ENCODE data around the gene OLA1. TPM values are rescaled to one million over a fixed set of nuclear protein-coding genes. Genes with fewer than 3 reads are reported as not detected.
"Not testable (repeated sequence)": the region's sequence is repeated elsewhere in the genome, so short reads cannot be mapped to it uniquely, and the experiment has no call there.

Gene OLA1
- total RNA-seq (2014; rRNA removed; shearing (Covaris generic)) = 123 and 137 TPM in 2 replicates

DNA sequence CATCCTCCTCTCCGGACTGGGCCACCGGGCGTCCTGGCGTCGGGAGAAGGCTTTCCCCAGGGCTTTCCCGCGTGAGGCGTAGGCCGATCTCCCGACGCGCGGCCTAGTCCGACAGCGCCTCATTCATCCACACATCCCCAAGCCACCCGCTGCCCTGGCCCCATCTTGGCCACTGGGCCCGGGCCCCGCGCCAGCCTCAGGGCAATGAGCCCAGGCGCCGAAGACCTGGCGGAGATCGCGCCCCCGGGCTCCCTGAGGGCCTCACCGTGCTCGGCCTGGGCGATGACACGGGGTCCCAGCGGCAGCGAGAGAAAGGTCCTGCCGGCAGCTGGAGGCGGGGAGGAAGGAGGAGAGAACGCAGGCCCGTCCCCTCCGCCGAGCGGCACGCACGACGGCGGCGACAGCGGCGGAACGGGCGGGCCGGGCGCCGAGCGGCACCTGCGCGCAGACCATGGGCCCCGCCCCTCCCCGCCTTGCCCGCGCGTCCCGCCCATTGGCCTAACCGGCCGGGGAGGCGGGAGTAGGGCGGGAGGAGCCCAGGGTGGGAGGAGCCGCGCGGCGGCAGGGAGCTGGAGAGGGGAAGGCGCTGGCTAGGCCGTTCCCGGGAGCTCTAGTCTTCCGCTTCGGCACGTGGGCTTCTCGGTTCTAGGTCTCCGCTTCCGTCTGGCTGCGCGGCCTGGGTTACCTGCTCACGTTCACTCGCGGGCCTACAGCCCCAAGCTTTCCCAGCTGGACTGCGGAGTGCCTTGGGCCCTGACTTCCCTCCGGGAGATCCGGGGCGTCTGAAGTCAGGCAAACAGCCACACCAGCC lies at the start of gene OLA1:
OLA1 (minus strand) TSS at position 346 of the 811 bp plus-strand sequence. CDS start 1,717 bp downstream, outside the sequence.
- DNase-seq (ENCODE audit: low read depth) = peak; percentile 93

DNA sequence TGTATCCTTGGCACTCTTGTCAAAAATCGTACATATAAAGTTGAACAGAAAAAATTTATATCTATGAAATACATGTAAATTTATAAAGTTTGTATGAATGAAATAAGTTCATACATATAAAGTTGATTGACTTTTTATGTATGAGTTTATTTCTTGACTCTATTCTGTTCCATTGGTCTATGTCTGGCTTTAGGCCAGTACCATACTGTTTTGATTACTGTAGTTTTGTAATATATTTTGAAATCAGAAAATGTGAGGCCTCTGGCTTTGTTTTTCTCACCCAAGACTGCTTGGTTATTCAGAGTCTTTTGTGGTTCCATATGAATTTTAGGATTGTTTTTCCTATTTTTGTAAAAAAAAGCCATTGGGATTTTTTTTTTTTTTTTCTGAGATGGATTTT lies 44.6 kb upstream of the OLA1 start:
- DNase-seq (ENCODE audit: low read depth) = no peak

DNA sequence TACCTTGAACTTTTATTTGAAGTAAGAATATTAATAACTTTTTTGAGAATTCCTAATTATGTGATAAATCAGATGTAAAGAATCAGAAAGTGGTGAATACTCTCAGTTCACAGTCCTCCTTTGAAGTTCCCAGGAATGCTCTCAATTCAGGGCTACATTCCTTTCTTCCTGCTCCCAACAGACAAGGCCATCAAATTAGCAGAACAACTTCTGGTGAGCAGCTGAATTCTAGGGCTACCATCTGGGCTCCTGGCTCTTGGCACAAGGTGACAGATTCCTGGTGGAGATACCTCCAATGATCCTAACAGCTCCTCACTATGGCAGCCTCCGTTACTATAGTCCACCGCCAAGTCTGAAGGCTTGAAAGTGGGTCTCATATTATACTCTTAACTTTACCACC lies 37.8 kb upstream of the OLA1 start:
- no peak for DNase-seq (ENCODE audit: low read depth)

DNA sequence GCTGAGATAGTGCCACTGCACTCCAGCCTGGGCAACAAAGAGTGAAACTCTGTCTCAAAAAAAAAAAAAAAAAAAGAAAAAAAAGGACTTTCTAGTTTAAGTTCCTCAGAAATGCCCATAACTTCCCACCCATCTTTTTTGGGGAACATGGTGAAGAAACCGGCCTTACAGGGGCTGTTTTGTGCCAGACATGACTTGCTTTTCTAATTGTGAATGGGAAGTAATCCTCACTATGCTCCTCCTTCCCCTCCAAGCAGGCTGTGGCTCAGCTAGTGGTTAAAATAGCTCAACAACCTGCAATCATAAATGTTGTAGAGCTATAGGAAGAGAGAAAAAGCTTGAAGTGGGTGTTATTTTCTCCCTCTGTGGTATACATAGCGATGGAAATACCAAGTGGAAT lies 34.1 kb upstream of the OLA1 start:
- no peak for DNase-seq (ENCODE audit: low read depth)

DNA sequence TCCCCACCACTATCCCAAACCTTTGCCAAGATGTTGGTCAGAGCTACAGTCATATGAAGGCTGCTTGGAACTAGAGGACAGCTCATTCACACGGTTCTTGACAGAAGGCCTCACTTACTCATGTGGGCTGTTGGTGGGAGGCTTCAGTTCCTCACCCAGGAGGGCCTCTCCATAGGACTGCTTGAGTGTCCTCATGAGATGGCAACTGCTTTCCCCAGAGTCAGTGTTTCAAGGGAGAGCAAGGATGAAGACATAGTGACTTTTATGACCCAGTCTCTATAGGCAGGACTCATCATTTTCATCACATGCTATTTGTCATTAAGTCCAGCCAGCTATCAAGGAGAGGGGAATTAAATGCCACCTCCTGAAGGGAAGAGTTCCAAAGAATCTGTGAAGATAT lies 33.4 kb upstream of the OLA1 start:
- DNase-seq (ENCODE audit: low read depth) = no peak

DNA sequence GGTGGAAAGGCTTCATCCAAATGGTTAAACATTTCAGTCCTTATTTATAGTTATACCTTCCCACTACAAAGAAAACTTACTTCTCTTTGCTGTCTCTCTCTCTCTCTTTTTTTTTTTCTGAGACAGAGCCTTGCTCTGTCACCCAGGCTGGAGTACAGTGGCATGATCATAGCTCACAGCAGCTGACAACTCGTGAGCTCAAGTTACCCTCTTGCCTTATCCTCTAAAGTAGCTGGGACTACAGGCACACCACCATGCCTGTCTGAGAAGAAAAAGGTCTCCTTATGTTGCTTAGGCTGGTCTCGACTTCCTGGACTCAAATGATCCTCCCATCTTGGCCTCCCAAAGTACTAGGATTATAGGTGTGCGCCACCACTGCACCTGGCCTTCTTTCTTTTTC lies 32.3 kb upstream of the OLA1 start:
- no peak for DNase-seq (ENCODE audit: low read depth)

DNA sequence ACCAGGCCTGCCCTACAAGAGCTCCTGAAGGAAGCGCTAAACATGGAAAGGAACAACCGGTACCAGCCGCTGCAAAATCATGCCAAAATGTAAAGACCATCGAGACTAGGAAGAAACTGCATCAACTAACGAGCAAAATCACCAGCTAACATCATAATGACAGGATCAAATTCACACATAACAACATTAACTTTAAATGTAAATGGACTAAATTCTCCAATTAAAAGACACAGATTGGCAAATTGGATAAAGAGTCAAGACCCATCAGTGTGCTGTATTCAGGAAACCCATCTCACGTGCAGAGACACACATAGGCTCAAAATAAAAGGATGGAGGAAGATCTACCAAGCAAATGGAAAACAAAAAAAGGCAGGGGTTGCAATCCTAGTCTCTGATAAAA lies 21.9 kb upstream of the OLA1 start:
- DNase-seq (ENCODE audit: low read depth) = not testable (repeated sequence)

DNA sequence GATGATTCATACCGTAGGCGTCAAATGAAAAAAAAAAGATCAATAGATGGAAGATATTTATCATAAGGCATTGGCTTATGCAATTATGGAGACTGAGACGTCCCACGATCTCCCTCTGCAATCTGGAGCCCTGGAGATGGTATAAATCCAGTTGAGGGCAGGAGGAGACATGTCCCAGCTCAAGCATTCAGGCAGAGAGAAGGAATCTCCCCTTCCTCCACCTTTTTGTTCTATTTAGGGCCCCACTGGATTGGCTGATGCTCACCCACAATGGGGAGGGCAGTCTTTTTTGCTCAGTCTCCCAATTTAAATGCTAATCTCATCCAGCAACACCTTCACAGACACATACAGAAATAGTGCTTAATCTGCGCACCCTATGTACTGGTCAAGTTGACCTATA lies 18.0 kb upstream of the OLA1 start:
- no peak for DNase-seq (ENCODE audit: low read depth)

DNA sequence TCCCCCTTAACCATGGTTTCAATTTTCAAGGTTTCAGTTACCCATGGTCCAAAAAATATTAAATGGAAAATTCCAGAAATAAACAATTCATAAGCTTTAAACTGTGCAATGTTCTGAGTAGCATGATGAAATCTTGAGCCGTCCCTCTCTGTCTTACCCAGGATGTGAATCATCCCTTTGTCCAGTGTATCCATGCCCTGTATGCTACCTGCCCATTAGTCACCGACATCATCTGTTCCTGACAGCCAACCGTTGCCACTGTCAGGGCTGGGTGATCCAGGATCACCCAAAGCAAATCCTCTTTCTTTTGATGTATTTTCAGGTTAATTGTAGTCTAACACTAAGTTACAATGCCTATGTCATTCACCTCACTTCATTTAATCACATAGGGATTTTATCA lies 15.7 kb upstream of the OLA1 start:
- peak; percentile 83 for DNase-seq (ENCODE audit: low read depth)

DNA sequence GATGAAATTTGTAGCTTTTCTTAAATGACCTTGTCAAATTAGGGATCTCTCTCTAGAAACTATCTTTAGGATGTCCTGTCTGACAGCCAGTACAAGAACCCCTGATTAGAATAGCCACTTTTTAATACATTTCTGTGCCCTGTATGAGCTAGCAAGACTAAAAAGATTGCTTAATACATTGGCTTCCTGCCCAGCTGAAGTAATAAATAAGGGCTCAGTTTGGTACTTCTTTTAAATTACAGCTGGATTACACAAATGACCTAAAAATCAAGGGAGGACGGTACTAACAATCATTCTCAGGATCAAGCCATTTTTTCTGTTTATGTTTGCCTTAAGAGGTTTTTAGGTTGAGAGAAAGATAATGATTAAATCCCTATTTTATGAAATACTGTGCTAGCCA lies 11.6 kb upstream of the OLA1 start:
- DNase-seq (ENCODE audit: low read depth) = peak; percentile 40

DNA sequence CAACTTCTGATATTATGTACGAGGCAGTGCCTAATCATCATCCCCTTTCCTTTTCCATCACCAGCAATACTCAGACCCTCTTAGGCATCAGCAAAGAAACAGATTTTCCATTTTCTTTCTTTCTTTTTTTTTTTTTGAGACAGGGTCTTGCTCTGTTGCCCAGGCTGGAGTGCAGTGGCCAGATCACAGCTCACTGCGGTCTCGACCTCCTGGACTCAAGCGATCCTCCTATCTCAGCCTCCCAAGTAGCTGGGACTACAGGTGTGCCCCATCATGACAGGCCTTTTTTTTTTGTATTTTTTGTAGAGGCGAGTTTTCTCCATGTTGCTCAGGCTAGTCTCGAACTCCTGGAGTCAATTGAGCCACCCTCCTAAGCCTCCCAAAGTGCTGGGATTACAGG lies 5.9 kb upstream of the OLA1 start:
- DNase-seq (ENCODE audit: low read depth) = no peak

DNA sequence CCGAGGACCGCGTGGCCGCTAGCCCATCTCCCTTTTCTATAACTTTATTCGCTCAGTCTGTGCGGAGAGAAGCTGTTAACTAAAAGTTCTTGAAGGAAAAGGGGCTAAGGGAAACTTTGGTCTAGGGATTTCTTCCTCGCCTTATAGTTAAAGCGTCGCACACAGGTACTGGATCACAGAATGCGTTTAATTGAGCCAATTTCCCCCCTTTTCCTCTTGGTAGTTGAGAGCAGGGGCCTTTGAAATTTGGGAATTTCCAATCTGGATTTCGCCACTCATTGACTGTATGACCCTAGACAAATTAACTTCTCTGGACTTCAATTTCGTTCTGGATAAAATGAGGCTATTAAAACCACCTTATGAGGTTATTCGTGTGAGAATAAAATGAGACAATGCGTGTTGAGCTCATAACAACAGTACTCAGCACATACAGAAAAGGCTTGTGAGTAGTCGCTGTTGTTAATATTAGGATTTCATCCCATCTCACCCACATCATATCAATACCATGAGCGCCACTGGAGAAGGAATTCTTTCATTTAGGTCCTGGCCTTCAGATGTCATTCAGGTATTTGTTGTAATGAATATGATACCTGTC lies 763 bp upstream of the OLA1 start:
- DNase-seq (ENCODE audit: low read depth) = no peak

DNA sequence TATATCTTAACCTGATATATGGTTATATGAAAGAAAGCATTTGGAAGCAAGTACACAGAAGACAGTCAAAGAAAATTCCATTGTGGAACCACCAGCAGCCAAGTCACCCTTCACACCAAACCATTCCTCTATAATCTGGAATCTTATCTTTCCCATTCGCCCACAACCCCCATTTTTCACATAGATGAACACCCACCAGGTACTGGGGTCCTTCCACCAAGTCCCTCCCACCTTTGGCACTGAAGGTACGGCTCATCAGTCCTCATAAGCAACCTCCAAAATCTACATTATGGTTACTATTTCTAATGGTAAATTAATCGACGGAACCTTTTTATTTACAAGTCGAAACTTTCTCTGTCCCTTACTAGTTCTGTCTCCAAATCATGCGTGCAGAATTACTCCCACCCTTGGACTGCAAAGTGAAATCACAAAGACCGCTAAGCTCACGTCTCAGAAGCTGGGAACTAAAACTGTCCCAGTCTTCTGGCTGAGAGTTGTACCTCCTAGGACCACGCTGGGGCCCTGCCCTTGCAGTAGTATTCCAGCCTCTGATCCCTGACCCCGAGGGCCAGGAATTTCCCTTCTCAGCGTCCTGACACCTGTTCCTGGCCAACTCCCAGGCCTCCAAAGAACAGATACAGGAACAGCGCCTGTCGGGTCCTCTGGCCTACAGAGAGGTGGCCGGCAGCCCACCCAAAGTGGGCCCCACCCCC lies 702 bp downstream of the OLA1 start:
- DNase-seq (ENCODE audit: low read depth) = no peak

DNA sequence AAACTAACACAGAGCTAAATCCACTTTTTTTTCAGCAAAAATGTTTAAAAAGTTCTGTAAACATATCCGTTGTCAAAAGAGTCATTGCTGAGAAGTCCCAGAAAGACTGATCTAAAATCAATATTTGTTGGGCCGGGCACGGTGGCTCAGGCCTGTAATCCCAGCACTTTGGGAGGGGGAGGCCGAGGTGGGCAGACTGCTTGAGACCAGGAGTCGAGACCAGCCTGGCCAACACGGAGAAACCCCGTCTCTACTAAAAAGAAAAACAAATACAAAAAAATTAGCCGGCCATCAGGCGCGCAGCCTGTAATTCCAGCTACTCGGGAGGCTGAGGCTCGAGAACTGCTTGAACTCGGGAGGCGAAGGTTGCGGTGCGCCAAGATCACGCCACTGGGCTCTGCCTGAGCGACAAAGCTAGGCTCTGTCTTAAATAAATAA lies 1.4 kb downstream of the OLA1 start:
- peak; percentile 30 for DNase-seq (ENCODE audit: low read depth)

DNA sequence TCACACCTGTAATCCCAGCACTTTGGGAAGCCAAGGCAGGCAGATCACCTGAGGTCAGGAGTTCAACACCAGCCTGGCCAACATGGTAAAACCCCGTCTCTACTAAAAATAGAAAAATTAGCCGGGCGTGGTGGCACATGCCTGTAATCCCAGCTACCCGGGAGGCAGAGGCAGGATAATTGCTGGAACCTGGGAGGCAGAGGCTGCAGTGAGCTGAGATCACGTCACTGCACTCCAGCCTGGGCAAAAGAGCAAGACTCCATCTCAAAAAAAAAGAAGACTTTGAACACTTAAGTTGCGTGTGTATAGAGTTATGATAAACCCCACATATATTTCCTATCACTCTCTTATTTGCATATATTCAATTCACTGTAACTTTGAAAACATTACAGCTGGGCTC lies 2.7 kb downstream of the OLA1 start:
- not testable (repeated sequence) for DNase-seq (ENCODE audit: low read depth)

DNA sequence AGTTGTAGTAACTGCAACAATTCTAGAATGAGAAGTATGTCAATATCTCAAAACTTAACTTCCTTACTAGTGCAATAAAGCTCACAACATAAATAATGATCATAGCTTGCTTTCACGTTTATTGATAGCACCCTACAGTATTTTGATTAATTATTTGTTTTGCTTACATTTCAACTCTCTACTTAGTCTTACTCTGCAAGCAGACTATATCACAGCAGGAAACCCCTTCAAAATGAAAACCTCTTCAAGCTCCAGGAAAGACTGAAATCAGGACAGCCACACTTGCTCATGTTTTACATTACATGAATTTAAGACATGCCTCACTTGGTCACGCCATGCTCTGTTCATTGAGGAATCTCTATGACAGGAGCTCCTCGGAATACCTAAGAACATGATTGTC lies 3.3 kb downstream of the OLA1 start:
- DNase-seq (ENCODE audit: low read depth) = no peak

DNA sequence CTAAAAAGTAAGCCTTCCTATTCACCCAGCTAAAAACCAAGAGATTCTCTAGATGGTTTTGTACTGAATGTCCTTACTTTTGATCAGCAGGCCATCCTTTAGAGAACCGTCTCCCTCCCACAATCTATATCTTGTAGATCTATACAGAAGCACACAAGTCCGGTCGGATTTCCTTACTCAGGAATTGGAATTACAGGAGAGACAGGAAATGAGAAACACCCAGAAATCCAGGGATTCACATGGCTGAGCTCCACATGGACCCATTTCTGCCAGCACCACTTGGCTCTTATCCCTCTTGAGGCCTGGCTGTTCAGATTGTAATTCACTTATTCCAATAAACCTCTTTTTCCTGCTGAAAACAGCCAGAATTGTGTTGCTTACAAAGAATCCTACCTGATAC lies 4.5 kb downstream of the OLA1 start:
- no peak for DNase-seq (ENCODE audit: low read depth)

DNA sequence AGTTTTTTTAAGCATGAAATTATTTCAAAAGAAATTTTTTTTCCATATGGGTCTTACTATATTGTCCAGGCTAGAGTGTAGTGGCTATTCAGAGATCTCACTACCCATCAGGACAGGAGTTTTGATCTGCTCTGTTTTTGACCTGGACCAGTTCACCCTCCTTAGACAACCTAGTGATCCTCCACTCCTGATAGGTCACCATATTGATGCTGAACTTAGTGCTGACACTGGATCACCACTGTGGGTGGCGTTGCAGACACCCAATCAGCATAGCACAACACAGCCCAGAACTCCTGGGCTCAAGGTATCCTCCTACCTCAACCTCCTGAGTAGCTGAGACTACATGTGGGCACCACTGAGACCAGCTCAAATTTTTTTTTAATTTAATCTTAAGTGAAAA lies 8.2 kb downstream of the OLA1 start:
- DNase-seq (ENCODE audit: low read depth) = no peak

DNA sequence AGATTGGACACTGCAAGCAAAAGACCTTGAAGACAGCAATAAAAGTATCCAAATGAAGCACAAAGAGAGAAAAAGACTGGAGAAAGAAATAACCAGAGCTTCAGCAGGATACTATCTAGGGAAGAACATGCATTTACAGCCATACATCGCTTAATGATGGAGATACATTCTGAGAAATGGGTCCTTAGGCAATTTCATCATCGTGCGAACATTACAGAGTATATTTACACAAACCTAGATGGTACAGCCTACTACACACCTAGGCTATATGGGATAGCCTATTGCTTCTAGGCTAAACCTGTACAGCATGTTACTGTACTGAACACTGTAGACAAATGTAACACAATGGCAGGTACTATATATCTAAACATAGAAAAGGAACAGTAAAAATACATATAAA lies 11.9 kb downstream of the OLA1 start:
- DNase-seq (ENCODE audit: low read depth) = no peak

DNA sequence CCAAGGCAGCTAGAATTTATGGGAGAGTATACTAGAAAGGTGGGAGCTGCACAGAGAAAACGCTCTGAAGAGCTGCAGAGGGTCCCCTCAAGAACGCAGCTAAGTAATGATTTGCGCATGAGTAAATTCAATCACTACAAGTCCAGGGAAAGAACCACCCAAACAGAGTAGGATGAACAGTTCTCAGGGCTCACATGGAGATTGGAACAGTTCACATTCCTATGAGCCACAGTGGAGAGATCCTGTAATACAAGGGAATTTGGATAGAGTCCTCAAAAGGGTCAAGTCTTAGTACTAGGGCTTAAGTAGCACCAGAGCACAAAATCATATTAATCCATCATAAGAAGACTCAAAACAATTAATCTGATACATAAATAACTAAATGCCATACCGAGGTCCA lies 12.7 kb downstream of the OLA1 start:
- DNase-seq (ENCODE audit: low read depth) = no peak

DNA sequence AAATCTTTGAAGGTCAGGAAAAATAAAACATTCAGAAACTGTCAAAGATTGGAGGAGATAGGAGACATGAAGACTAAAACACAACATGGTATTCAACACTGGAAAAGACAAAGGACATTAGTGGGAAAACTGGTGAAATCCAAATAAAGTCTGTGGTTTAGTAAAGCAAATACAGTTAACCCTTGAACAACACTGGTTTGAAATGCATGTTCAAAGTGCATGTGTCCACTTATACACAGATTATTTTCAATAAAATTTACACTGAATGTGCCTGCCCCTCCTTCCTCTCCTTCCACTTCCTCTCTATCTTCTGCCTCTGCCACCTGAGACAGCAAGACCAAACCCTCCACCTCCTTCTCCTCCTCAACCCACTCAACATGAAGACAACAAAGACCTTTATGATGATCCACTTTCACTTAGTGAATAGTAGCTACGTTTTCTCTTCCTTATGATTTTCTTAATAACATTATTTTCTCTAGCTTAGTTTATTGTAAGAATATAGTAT lies 14.5 kb downstream of the OLA1 start:
- no peak for DNase-seq (ENCODE audit: low read depth)

DNA sequence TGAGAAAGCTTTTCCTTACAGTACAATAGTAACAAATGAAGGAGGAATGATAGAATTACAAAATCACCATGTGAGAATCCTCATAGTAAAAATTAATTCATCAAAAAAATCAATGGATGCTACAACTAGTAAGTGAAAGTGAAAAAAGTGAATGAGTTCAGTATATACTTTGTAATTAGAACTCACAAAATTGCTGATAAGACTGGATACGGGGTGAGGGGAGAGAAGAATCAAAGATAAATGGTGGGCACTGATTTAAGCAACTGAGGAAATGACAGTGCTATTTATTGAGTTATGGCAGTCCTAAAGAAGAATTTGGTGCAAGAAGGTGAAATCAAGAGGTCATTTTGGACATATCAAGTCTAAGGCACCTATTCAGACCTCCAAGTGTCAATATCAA lies 20.6 kb downstream of the OLA1 start:
- DNase-seq (ENCODE audit: low read depth) = no peak
